HepG2 (cell line): Measurements from ENCODE around the gene SERTAD1. TPM values are rescaled to one million over a fixed set of nuclear protein-coding genes. Genes with fewer than 3 reads are reported as not detected.
A peak's percentile ranks its signal among the peaks of the same experiment; 100 is the strongest.

Experiments used
- CSRNP2 ChIP-seq: sonication (generic); formaldehyde crosslinking; conservative IDR thresholded peaks from 2 replicates; pipeline ENCODE4 v1.8.0; 2022; ENCODE audit warnings: low read depth, missing genetic modification reagents
- ETS1 ChIP-seq: sonication (generic); formaldehyde crosslinking; IDR thresholded peaks from 2 replicates; pipeline ENCODE4 v1.4.0; 2020; ENCODE audit warnings: missing genetic modification reagents
- HDAC6 ChIP-seq: fragments of 200-600 bp; sonication (generic); IDR thresholded peaks from 2 replicates; pipeline ENCODE4 v1.7.0; 2017; ENCODE audit warnings: mild to moderate bottlenecking, antibody characterized with exemption, low read length, low read depth
- LCORL ChIP-seq, 2 experiments: fragments of 450-650 bp in 1 of 2; sonication (generic) in 1 of 2; formaldehyde crosslinking in 1 of 2; IDR thresholded peaks; 2 replicates each; pipeline versions ENCODE4 v1.5.0 to v1.6.1; 2017 to 2020; ENCODE audit warnings: antibody characterized with exemption in 1 of 2, missing genetic modification reagents in 1 of 2
- MLLT10 ChIP-seq: sonication (generic); formaldehyde crosslinking; IDR thresholded peaks from 2 replicates; pipeline ENCODE4 v1.4.0; 2020; ENCODE audit warnings: missing genetic modification reagents
- NFKB2 ChIP-seq: sonication (generic); formaldehyde crosslinking; IDR thresholded peaks from 2 replicates; pipeline ENCODE4 v1.4.0; 2020; ENCODE audit warnings: missing genetic modification reagents, borderline replicate concordance
- PATZ1 ChIP-seq: sonication (generic); formaldehyde crosslinking; IDR thresholded peaks from 2 replicates; pipeline ENCODE4 v1.4.0; 2020; ENCODE audit warnings: missing genetic modification reagents
- PCBP1 ChIP-seq: fragments of 200-400 bp; formaldehyde crosslinking; IDR thresholded peaks from 2 replicates; pipeline ENCODE4 v1.6.1; 2017; ENCODE audit warnings: mild to moderate bottlenecking, low read depth, low read length, borderline replicate concordance
- PITX1 ChIP-seq: sonication (generic); formaldehyde crosslinking; IDR thresholded peaks from 2 replicates; pipeline ENCODE4 v1.5.1; 2020; ENCODE audit warnings: mild to moderate bottlenecking, missing genetic modification reagents
- RARA ChIP-seq: IDR thresholded peaks from 2 replicates; pipeline ENCODE4 v1.6.1; 2016; ENCODE audit warnings: missing genetic modification reagents, missing compliant biosample characterization
- RNF2 ChIP-seq: fragments of 450-650 bp; conservative IDR thresholded peaks from 2 replicates; pipeline ENCODE4 v1.6.1; 2016; ENCODE audit warnings: low read depth
- ZFP82 ChIP-seq: sonication (generic); formaldehyde crosslinking; IDR thresholded peaks from 2 replicates; pipeline ENCODE4 v1.5.1; 2020; ENCODE audit warnings: mild to moderate bottlenecking, missing genetic modification reagents, borderline replicate concordance
- ZFP91 ChIP-seq: sonication (generic); formaldehyde crosslinking; IDR thresholded peaks from 2 replicates; pipeline ENCODE4 v1.9.0; 2022; ENCODE audit warnings: missing genetic modification reagents, mild to moderate bottlenecking, borderline replicate concordance
- ZFYVE20 ChIP-seq: sonication (generic); formaldehyde crosslinking; IDR thresholded peaks from 2 replicates; pipeline ENCODE4 v1.8.0; 2023; ENCODE audit warnings: low read depth, mild to moderate bottlenecking, moderate library complexity, missing genetic modification reagents, borderline replicate concordance
- ZNF30 ChIP-seq: sonication (generic); formaldehyde crosslinking; IDR thresholded peaks from 2 replicates; pipeline ENCODE4 v1.5.0; 2020; ENCODE audit warnings: mild to moderate bottlenecking, missing genetic modification reagents
- ZNF329 ChIP-seq: sonication (generic); formaldehyde crosslinking; IDR thresholded peaks from 2 replicates; pipeline ENCODE4 v1.9.0; 2021; ENCODE audit warnings: low read depth, mild to moderate bottlenecking, missing genetic modification reagents
- ZNF446 ChIP-seq: sonication (generic); formaldehyde crosslinking; IDR thresholded peaks from 2 replicates; pipeline ENCODE4 v1.5.0; 2020; ENCODE audit warnings: mild to moderate bottlenecking, missing genetic modification reagents
- ZNF770 ChIP-seq: sonication (generic); formaldehyde crosslinking; IDR thresholded peaks from 2 replicates; pipeline ENCODE4 v1.5.0; 2020; ENCODE audit warnings: mild to moderate bottlenecking, missing genetic modification reagents
- polyA plus RNA-seq, 8 experiments: library from polyadenylated mRNA; depleted of rRNA in 3 of 8; stranded (reverse) in 7 of 8; unstranded in 1 of 8; fragments of >200 nt; fragmentation: Illumina TruSeq in 4 of 8; extraction: Trizol in 4 of 8; gene quantifications; 2 replicates each; pipeline versions ENCODE4 v1.2.1 to v1.2.3, GENCODE V29; 2011 to 2016; ENCODE audit warnings: low read depth in 4 of 8, missing spikeins in 1 of 8, mixed read lengths in 1 of 8; ENCODE audit not compliant: insufficient read depth in 1 of 8
- total RNA-seq, 5 experiments: library from RNA; depleted of rRNA; stranded (reverse); fragments of >200 nt; fragmentation: Illumina TruSeq; extraction: Trizol; gene quantifications; 2 replicates each; pipeline ENCODE4 v1.2.3, GENCODE V29; 2016; ENCODE audit warnings: low read depth in 1 of 5

Gene SERTAD1
- total and polyA plus RNA-seq, 2 of the 13 experiments (the other 11 are each of a cell fraction or from before 2014, with no cell fraction given), result 4.3 to 4.5 TPM

GRCh38 chr19:40424637-40425449 lies 949 bp downstream of the SERTAD1 start (continued):
- no peak for TF ChIP-seq ETS1 (CRISPR knock-in tag)
- no peak for TF ChIP-seq HDAC6
- TF ChIP-seq RNF2, result no peak
- peak; percentile 78 for TF ChIP-seq PATZ1
- no peak for TF ChIP-seq CSRNP2 (CRISPR knock-in tag)
- TF ChIP-seq PCBP1, result no peak
- TF ChIP-seq ZNF770 (CRISPR knock-in tag), result no peak
- TF ChIP-seq RARA (CRISPR knock-in tag), result no peak
- TF ChIP-seq NFKB2, result no peak
- TF ChIP-seq ZNF446, result no peak
- no peak for TF ChIP-seq PITX1 (CRISPR knock-in tag)
- no peak for TF ChIP-seq ZFP82
- TF ChIP-seq MLLT10 (CRISPR knock-in tag), result no peak
- no peak for TF ChIP-seq ZNF30 (CRISPR knock-in tag)
- no peak for TF ChIP-seq ZFYVE20 (CRISPR knock-in tag)
- no peak for TF ChIP-seq ZNF329 (CRISPR knock-in tag)
- TF ChIP-seq ZFP91 (CRISPR knock-in tag), result no peak
- TF ChIP-seq LCORL (IDR thresholded peaks at IDR 0.05), result no peak
- 0 out of 2 replicates have a peak, but pooled peaks have one; percentile 8 for TF ChIP-seq LCORL (CRISPR knock-in tag; IDR thresholded peaks at IDR 0.05)
